Esophagus squamous epithelium (tissue), 4 donors: ENCODE data around the gene ZNF783.

Source experiments
- POLR2A ChIP-seq, 4 donors: fragments of 450-650 bp; IDR thresholded peaks; one replicate each; pipeline ENCODE4 v1.6.1; 2017; ENCODE audit warnings: antibody characterized with exemption in 4 of 4, mild to moderate bottlenecking in 4 of 4, moderate library complexity in 3 of 4
- TF ChIP-seq, protein P1 (sequence below), 6 experiments: fragments of 450-650 bp in 4 of 6; fragments of 200-600 bp in 2 of 6; sonication (generic) in 2 of 6; IDR thresholded peaks; one replicate each; pipeline ENCODE4 v1.5.1; 2016 to 2019; ENCODE audit warnings: antibody characterized with exemption in 6 of 6, mild to moderate bottlenecking in 4 of 6, moderate library complexity in 4 of 6

DNA sequence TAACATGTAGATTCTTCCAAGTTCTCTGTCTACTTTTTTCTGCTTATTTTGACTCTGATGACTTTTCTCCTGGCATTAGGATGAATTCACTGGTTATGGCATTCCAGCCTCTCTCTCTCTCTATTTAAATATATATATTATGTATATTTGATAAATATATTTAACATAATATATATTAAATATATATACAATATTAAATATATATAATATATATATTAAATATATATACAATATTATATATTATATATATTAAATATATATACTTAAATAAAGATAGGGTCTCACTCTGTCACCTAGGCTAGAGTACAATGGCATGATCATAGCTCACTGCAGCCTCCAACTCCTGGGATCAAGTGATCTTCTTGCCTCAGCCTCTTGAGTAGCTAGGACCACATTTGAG lies 60.7 kb downstream of the ZNF783 start:
- TF ChIP-seq, protein P1, sequence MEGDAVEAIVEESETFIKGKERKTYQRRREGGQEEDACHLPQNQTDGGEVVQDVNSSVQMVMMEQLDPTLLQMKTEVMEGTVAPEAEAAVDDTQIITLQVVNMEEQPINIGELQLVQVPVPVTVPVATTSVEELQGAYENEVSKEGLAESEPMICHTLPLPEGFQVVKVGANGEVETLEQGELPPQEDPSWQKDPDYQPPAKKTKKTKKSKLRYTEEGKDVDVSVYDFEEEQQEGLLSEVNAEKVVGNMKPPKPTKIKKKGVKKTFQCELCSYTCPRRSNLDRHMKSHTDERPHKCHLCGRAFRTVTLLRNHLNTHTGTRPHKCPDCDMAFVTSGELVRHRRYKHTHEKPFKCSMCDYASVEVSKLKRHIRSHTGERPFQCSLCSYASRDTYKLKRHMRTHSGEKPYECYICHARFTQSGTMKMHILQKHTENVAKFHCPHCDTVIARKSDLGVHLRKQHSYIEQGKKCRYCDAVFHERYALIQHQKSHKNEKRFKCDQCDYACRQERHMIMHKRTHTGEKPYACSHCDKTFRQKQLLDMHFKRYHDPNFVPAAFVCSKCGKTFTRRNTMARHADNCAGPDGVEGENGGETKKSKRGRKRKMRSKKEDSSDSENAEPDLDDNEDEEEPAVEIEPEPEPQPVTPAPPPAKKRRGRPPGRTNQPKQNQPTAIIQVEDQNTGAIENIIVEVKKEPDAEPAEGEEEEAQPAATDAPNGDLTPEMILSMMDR (IDR thresholded peaks at IDR 0.05): no peak
- no peak for TF ChIP-seq POLR2A (IDR thresholded peaks at IDR 0.05)
